AG08396 (cell line): ENCODE data around the gene NXPH1.

Experiments used
- DNase-seq: peaks from one replicate; pipeline ENCODE4 v3.0.0; 2012; ENCODE audit warnings: low spot score, mixed read lengths

The NXPH1 gene

DNA sequence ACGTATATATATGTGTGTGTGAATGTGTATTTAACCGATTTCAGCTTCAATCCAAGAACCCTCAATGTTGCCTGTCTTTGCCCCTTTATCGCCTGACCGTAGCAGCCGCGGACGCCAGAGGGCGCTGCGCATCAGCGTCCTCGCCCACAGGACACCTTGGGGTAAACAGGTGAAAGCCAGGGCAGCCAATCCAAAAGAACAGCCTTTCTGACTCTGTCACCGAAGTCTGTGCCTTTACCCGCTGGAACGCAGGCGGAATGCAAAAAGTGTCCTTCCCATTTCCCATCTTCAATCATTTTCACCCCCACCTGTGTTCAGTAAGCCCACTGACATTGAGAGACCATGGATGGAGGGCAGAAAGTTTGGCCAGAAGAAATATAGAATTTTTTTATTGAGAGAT lies 3.6 kb downstream of the NXPH1 start:
- DNase-seq: no peak

DNA sequence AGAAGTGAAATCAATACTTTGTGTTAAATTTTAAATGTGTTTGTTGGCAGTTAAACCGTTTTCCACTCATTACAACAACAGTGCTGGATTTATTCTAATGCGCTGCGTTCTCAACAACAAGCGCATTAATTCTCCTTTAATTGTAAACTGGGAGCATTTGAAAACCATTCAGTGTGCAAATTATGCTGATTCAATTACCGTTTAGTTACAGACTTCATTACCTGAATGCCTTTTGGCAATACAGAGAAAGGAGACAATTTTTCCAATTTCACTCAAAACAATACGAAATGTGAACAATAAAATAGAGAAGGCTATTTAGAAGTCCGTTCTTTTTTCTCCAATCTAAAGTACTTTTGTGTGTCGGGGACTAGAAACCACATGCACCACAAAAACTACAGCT lies 4.2 kb downstream of the NXPH1 start:
- DNase-seq: no peak

DNA sequence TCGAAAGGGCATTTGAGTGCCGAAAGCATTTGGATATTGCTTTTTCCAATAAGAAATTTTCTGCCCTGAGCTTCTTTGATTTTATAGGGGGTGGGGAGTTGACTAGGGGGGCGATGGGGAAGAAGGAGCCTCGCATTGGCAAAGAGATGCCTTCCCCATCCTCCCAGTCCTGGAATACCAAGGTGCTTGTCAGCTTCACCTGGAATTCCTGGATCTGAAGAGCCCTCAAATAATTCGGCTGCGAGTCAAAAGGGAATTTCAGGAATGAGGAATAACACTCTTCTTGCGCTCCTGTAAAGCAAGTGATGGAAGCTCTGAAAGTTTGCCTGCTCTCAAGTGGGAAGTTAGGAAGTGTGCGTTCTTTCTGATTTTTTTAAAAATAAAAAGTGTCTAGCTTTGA lies 7.3 kb downstream of the NXPH1 start:
- DNase-seq: no peak

DNA sequence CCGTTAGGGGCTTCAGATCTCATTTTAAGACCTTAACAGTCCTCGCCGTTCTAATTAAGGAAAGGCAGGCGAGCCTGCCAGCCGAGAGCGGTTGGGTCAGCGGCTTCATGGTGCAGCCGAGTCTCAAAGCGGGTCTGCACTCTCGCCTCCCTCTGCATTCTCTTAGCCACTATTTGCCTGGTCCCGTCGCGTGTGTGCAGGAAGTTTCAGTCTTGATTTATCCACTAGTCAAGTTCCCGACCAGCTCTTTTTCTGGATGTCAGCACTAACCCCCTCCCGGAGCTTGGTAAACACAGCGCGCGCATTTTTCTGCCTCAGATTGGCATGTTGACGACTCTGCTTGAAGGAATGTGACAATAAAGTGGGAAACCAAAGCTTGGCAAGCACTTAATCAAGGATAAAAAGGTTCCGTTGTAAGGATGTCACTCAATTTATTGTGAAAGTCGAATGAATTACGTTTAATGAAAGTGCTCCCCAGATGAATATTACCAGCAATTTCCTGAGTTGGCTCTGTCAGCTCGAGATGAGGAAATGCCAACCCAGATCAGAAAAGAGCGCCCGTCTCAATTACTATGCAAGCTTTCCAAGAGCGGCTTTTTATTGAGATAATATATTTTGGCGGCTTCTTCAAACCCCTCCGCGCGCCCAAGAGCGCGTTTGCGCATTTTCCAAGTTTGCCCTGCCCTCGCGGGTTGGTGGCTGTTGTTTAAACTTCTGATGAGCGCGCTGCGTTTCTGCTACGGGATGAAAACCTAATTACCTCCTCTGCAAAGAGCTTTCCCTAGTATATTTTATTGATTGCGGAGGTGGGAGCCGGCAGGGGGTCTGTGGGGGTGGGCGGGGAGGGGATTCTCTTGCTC lies 7.9 kb downstream of the NXPH1 start:
- no peak for DNase-seq

DNA sequence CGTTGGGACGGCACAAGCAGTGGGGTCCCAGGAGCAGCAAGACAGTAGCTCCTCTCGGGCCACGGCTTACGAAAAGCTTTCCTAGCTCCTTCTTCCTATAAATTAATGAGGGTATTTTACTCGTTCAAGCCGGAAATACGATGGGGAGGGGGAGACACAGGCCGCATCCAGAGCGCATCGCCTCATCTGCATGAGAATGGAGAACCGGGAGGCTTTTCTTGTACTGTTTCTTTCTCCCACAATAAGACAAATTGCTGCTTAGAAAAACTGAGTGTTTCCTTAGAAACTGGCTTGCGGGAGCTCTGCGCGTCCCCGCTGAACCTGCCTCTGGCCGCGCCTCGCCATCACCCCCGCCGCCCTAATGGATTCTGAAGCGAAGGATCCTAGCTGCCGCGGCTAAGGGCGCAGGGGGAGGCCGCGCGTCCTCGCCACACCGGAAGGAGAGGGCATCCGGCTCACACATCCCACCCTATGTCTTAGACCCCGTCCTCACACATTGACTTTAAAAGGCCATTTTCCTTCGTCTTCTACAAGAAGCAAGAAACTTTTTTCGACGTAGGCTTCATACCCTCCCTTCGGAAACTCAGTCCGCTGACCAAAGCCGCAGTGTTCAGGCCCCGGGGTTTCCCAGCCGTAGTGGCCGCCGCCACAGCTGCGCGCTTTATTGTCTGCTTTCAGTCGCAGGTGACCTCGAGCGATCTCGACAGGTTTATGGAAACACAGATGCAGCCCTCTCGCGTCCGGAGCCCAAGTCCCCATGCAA lies 8.8 kb downstream of the NXPH1 start:
- no peak for DNase-seq

DNA sequence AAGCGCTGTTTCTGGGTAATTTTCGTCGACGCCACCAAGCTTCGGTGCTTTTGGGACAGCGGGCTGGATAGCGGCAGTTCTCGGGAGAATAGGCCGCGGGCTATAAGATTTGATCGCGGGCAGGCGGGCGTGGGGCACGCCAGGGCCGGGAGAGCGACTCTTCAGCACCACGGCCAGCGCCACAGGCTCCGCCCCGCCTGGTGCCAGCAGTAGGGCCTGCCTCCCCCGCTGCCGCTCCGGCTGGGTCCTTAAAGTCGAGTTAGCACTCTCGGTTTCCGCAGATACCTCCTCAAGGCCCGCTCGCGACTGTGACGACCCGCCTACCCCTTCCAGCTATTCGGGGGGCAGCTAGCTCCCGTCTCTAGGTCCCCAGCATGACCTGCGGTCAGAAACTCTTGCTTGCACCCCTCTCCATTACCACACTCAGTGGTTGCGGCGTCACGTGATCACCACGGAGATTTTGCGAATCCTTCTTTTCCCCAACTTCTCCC lies 9.4 kb downstream of the NXPH1 start:
- DNase-seq: no peak

DNA sequence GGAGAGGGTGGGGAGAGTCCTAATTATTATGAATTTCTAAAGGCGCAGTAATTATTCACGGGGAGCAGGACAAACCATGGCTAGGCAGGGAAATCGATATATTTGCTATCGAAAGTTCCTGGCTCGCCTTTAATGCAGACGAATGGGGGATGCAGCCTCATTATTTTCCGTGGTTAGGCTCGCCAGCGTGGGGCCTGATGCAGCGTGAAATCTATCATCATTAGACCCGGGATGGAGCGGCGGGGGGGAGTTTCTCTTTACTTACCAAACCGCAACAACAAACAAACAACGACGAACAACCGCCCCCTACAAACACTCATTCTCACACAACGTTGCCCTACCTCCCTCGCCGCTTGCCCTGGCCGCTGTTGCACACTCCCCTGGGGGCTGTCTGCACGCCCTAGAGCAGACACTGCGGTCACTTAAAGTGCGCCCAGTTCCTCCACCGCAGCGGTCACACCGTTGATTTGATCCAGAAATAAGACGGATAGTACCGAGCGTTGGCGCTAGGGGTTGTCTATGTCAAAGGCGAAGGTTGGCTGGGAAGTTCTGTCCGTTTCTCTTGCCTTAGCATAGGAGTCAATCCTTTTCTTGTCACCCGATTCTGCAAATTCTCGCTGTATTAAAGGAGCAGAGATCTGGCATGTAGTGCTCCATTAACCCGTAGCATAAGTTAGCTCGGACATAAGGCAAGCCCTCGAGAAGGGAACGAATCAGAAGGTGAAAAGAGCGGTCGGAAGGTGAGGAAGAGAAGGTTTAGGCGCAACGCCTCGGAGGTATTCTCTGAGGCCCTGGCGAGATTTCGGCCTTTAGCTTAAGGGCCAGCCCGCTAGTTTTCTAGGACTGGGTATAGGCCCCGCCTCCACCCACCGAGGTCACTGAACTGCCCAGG lies 10.4 kb downstream of the NXPH1 start:
- no peak for DNase-seq

DNA sequence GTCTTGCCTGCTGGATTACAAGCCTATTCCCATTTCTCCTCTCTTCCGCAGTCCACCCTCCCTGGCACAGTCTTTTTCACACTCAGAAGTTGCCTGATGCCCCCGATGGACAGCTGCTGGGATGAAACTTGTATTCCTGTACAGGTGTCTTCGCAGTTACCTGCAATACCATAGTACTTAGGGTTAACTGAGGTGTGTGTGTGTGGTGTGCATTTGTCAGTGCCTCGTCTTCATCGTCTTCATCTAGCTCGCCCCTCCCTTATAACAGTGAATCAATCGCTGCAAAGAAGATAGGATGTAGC lies 11.0 kb downstream of the NXPH1 start:
- DNase-seq: no peak

DNA sequence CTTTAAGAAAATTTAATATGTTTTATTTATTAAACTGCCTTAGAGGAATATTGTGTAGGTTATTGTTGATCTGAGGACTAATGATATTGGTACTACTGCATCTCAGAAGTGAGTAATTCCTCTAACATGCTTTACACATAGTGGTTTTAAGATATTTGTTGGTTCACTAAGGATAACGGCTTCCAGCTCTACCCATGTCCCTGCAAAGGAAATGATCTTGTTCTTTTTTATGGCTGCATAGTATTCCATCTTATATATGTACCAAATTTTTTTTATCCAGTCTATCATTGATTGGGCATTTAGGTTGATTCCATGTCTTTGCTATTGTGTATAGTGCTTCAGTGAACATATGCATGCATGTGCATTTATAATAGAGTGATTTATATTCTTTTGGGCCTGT lies 20.1 kb downstream of the NXPH1 start:
- no peak for DNase-seq

DNA sequence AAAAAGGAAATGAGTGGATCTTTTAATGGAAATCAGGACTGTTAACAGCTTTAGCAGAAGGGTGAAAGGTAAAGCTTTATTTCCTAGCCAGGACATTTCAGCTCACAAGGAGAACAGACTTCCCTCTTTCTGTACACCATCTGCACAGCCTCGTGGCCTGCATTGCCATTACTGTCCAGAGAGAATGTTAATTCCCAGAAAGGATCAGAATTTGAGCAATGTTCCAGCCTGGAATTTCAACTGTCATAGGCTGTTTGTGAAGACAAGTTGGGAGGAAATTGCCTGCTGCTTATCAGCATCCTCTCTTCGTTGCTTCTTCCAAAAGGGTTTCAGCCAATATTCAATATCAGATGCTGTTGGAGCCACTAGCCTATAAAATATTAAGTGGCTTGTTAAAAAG lies 22.0 kb downstream of the NXPH1 start:
- no peak for DNase-seq

DNA sequence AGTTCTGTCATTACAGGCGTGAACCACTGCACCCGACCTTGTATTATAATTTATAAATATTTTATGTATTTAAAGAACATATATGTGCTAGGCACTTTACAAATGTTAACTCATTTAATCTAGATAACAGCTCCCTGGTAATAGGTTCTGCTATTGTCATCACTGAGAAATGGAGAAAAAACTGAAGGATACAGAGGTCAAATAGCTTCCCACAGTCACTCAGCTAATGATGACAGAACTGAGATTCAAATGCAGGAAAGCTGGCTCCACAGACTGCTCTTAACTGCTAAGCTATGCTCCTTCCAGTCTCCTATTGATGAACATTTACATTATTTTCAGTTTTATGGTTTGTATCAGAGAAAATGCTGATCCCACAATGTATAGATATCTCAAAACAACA lies 28.9 kb downstream of the NXPH1 start:
- DNase-seq: no peak

DNA sequence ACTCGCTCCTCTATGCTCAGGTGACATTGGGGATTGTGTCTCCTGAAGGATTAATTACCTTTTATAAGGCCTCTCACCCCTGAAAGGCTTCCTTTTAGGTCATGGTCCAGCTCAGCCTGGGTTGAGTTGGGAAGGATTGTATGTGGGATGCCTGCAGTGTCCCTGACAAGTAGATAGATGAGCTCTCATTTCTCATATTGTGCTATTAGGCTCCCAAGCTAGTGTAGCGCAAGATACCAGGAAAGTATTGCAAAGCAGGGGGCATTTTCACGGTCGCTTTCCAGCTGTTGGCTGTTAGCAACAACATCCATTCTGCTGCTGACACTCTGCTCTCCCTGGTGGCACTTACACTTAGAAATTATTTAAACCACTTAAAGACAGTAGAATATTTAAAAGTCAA lies 31.9 kb downstream of the NXPH1 start:
- no peak for DNase-seq

DNA sequence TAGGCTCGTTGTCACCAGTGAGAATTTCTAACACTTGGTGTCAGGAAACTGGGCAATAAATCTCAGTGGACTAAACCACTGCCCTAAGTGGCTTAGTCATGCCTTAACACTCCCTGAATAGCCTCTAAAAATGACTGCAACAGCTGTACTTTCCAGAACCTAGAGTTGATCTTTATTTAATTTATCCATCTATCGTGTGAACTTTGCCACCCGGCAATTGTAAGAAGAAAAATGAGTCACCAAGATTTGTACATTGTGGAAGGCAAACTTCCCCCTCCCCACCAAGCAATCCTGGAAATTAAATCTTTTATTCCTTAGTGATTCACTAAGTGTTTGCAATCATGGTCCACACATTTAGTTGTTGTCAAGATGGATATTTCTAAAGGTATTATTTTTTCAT lies 47.1 kb downstream of the NXPH1 start:
- DNase-seq: no peak

DNA sequence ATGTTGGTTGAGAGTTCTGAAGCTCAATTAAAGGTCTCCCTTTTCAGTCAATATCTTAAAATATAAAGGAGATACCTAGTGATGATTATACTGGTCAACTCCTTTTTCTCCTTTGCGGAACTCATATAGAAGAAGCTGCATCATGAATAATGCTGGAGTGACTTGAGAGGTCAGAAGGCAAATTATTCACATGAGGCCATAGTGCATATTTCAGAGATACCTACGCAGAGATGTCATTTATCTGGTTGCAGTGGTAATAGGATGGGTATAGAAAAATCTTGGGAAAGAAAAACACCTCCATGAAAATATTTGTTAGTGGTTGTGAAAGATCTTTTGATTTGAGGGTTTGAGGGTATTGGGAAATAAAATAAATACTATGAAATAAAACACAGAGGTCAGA lies 47.7 kb downstream of the NXPH1 start:
- no peak for DNase-seq

DNA sequence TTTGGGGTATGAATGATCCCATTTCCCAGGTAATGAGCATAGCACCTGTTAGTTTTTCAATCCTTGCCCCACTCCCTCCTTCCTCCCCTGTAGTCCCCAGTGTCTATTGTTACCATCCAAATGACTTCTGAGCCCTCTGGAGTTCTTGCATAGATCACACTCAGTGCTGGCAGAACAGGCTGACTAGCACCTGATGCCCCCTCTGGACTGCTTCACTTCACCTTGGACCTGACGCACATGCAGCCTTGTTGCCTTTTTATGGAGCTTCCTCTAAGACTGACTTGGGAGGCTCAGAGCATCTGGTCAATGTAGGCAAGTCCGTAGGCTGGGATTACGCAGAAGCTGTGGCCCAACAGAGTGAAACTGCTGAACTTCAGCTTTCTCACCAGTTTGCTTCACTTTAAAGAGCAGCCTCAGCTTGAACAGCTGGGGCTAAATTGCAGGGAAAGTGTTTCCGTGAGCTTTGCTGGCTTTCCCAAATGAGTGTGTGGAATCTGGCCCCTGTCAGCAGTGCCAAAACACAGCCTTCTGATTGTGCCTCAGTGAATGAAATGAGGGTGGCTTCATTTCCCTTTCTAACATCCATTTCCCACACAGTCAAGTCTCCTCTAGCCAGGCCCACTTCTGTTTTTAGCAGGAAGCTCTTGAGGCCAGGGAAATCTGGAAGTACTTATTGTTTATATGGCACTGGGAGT lies 48.5 kb downstream of the NXPH1 start:
- DNase-seq: no peak

DNA sequence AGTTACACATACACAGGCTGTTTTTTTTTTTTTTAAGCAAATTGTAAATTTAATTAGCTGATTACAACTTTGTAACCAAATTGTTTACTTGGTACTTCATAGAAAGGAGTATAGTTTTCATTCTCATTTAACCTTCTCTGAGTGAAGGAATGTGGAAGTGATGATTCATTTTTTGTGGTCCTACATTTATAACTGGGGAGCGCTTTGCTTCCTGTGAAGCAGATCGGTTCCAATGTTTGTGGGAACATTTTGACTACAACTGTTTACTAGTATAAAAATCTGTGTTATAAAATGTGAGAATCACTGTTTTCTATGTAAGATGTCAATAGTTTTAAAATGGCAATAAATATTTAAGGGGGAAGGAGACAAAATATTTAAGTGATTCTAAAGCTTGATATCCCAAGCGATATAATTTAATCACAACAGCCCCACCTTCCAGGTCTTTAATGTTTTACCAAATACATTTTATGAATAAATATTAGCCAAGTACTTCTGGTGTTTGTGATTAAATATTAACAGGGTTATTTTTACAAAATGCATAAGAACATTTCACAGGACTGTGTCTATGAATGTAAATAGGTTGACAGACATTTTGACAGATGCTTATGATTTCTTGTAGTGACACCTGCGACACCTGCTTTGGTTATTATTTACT lies 57.1 kb downstream of the NXPH1 start:
- DNase-seq: no peak

DNA sequence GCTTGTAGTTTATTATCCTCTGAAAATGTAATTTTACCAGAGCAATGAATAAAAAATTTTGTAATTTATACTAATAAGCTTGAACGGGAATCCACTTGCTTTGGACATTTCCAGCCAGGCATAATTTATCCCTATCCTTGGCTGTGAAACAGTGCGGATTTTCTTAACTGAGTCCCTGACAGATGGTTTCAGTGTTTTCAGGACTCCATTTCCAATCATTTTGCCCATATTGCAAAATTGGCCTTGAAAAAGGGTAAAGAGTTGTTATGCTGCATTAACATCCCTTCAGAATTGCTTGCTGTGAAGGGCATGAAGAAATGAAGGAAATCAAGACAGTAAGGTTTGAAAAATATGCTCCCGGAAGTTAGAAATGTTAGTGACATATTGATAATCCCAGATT lies 57.7 kb downstream of the NXPH1 start:
- no peak for DNase-seq

DNA sequence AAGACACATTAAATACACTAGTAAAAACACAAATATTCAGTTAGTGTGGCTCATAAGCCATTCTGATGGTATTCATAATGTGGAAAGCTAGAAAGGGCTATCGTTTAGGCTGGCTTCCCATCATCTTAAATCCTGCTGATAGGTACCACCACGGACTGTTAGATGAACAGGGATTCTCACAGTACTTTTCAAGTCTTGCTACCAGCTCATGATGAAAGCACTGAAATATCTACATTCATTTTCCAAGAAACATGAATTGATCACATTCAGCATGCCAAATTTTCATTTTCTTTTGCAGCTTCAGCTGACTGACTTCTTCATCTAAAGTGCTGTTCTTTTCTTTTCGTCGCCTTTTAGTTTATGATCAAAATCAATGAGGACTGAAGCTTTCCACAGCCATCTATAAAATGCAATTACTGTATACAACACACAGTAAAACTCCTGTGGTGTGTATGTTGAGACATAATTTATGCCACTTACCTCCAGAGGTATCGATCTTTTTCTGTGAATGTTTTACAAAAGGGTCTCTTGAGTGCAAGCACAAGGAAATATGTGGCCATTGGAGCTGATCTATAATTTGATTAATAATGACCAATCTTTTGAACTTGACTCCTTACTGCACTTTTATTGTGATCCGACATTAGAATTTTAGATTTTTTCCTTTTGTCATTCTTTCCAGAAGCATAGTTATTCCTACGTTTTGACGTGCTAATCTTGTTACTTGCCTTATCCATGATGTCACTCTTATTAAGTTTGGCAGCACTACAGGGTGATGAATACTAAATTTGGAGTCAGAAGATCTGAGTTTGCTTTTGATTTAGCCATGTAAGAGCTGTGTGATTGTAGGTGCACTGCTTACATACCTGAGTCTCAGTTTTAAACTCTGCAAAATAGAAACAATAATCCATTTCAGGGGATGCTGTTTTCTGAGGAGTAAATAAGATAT lies 58.4 kb downstream of the NXPH1 start:
- no peak for DNase-seq

DNA sequence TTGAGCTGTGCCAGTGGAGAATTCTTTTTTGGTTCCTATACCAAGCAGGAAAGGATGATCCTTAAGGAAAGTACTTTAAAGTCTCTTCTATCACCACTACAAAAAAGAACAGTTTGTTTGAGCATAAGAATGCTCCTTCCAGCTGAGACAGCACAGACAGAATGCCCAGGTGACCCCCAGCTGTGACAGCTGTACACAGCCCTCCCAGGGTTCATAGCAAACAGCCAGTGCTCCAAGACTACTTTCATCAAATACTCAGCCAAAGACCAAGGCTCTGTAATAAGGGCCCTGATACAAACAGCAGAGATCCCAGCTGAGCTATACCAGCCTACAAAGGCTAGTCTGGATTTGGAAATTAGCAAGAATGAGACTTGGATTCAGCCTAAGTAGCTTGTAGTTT lies 65.7 kb downstream of the NXPH1 start:
- no peak for DNase-seq

DNA sequence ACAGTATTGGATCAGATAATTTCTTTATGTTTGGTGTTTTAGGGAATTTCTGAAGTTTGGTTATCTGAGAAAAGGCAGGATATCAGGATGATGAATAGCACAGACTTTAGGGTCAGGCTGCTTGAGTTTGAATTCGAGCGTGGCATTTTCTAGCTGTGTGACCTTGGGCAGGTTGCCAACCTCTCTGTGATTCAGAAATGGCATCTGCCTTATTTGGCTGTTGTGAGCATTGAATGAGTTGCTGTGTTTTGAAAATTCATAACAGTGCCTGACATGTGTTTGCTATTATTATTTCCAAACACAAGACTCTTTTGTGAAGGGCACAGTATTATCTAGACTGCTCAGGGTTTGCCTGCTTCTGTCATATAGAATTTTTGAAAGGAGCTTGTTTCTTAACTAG lies 66.9 kb downstream of the NXPH1 start:
- no peak for DNase-seq
